ENCODE measurements around the gene CCT8. TPM values are rescaled to one million over a fixed set of nuclear protein-coding genes. Genes with fewer than 3 reads are reported as not detected.

Gene CCT8
- total and polyA plus RNA-seq, 10 of the 15 experiments (the other 5 are each of a cell fraction or from before 2014, with no cell fraction given): 321 to 696 (median 471) TPM

- TF ChIP-seq ZNF687 (IDR thresholded peaks at IDR 0.05): peak; percentile 23; the same call in 1 of the 2 replicates
- TF ChIP-seq IKZF1 (conservative IDR thresholded peaks at IDR 0.05): peak; percentile 67
- peak; percentile 1 for TF ChIP-seq PBX3 (IDR thresholded peaks at IDR 0.05; ENCODE audit: insufficient replicate concordance, low read depth, low read length)
- peak; percentile 79 for TF ChIP-seq SP1 (IDR thresholded peaks at IDR 0.05; ENCODE audit: low read depth, low read length)
- TF ChIP-seq TCF12 (IDR thresholded peaks at IDR 0.05; ENCODE audit: low read depth, low read length): 0 out of 2 replicates have a peak, but pooled peaks have one; percentile 5
- peak; percentile 76 for TF ChIP-seq LARP7 (IDR thresholded peaks at IDR 0.05)
- TF ChIP-seq NFYB (IDR thresholded peaks at IDR 0.05; ENCODE audit: insufficient read depth, low read depth, low read length): peak; percentile 90
- peak; percentile 72; the same call in 1 of the 2 replicates for TF ChIP-seq SREBF2 (IDR thresholded peaks at IDR 0.05; ENCODE audit: low read length)
- 0 out of 2 replicates have a peak, but pooled peaks have one; percentile 21 for TF ChIP-seq BACH1 (IDR thresholded peaks at IDR 0.05; ENCODE audit: borderline replicate concordance)
- TF ChIP-seq PKNOX1 (IDR thresholded peaks at IDR 0.05): peak; percentile 78
- peak; percentile 88 for TF ChIP-seq GATAD2B (conservative IDR thresholded peaks at IDR 0.05; ENCODE audit: low read depth)
- TF ChIP-seq SREBF1 (IDR thresholded peaks at IDR 0.05; ENCODE audit: low read length): peak; percentile 75; the same call in 1 of the 2 replicates
- peak; percentile 78 for TF ChIP-seq E4F1 (IDR thresholded peaks at IDR 0.05; ENCODE audit: borderline replicate concordance, partially characterized antibody)
- TF ChIP-seq DPF2 (IDR thresholded peaks at IDR 0.05): peak; percentile 73; the same call in 1 of the 2 replicates
- 0 out of 2 replicates have a peak, but pooled peaks have one; percentile 40 for TF ChIP-seq SMARCA5 (IDR thresholded peaks at IDR 0.05)
- 0 out of 2 replicates have a peak, but pooled peaks have one; percentile 21 for TF ChIP-seq ZNF384 (IDR thresholded peaks at IDR 0.05; ENCODE audit: borderline replicate concordance, low read depth, low read length)
- TF ChIP-seq NKRF (conservative IDR thresholded peaks at IDR 0.05): peak; percentile 72
- peak; percentile 62; the same call in 1 of the 2 replicates for TF ChIP-seq POLR2AphosphoS5 (IDR thresholded peaks at IDR 0.05; ENCODE audit: low read length)
Observed at GRCh38 chr21:29076731-29077640, 3.5 kb upstream of the CCT8 start (continued).
